Uterus (tissue), 2 donors: ENCODE results near the gene CDH4.

Experiments
- CTCF ChIP-seq, 4 experiments: fragments of 200-600 bp in 2 of 4; fragments of 450-650 bp in 2 of 4; sonication (generic) in 2 of 4; IDR thresholded peaks; one replicate each; pipeline ENCODE4 v1.5.1; 2016 to 2019; ENCODE audit warnings: antibody characterized with exemption in 4 of 4, mild to moderate bottlenecking in 2 of 4, moderate library complexity in 1 of 4
- POLR2A ChIP-seq, 2 donors: fragments of 450-650 bp; IDR thresholded peaks; one replicate each; pipeline ENCODE4 v1.6.1; 2016; ENCODE audit warnings: antibody characterized with exemption in 2 of 2, mild to moderate bottlenecking in 1 of 2, moderate library complexity in 1 of 2

- no peak for TF ChIP-seq CTCF (IDR thresholded peaks at IDR 0.05)
- no peak for TF ChIP-seq POLR2A (IDR thresholded peaks at IDR 0.05)
These were observed 147.4 kb downstream of the CDH4 start for GRCh38 chr20:61399433-61399832.
